Karpas-422 (cell line): ENCODE data around the gene MXRA7. TPM values are rescaled to one million over a fixed set of nuclear protein-coding genes. Genes with fewer than 3 reads are reported as not detected.
"Not testable (repeated sequence)": the region's sequence is repeated elsewhere in the genome, so short reads cannot be mapped to it uniquely, and the experiment has no call there.

Experiments used
- DNase-seq: peaks from one replicate; pipeline ENCODE4 v3.0.0-alpha.2; 2015
- H2AFZ ChIP-seq: fragments of 200-600 bp; sonication (generic); 2 replicates; pipeline ENCODE4 v1.6.1; 2014; ENCODE audit warnings: antibody characterized with exemption, low read length, mixed read lengths
- H3K27ac ChIP-seq: fragments of 200-600 bp; sonication (generic); 2 replicates; pipeline ENCODE4 v1.5.1; 2014; ENCODE audit warnings: mild to moderate bottlenecking, low read length, moderate library complexity
- H3K27me3 ChIP-seq: fragments of 200-600 bp; sonication (generic); 2 replicates; pipeline ENCODE4 v1.6.1; 2014; ENCODE audit warnings: low read length, mixed read lengths
- H3K36me3 ChIP-seq: fragments of 200-600 bp; sonication (generic); 2 replicates; pipeline ENCODE4 v1.6.1; 2014; ENCODE audit warnings: low read length, mixed read lengths; ENCODE audit not compliant: insufficient read depth
- H3K4me1 ChIP-seq: fragments of 200-600 bp; sonication (generic); 2 replicates; pipeline ENCODE4 v1.6.1; 2014; ENCODE audit warnings: mild to moderate bottlenecking, low read length, mixed read lengths
- H3K4me2 ChIP-seq: fragments of 200-600 bp; sonication (generic); 2 replicates; pipeline ENCODE4 v1.6.1; 2014; ENCODE audit warnings: low read length, low read depth, mild to moderate bottlenecking; ENCODE audit not compliant: poor library complexity, severe bottlenecking
- H3K4me3 ChIP-seq: fragments of 200-600 bp; sonication (generic); 2 replicates; pipeline ENCODE4 v1.5.1; 2014; ENCODE audit warnings: mild to moderate bottlenecking, antibody characterized with exemption, low read length, mixed read lengths
- H3K79me2 ChIP-seq: fragments of 200-600 bp; sonication (generic); 2 replicates; pipeline ENCODE4 v1.6.1; 2014; ENCODE audit warnings: mild to moderate bottlenecking, low read length, mixed read lengths
- H3K9ac ChIP-seq: fragments of 200-600 bp; sonication (generic); 2 replicates; pipeline ENCODE4 v1.6.0; 2014; ENCODE audit warnings: low read length
- H3K9me2 ChIP-seq: fragments of 200-600 bp; sonication (generic), shearing (Covaris generic); replicated peaks from 2 replicates; pipeline ENCODE4 v1.6.0; 2014; ENCODE audit warnings: mild to moderate bottlenecking, low read length, moderate library complexity; ENCODE audit not compliant: insufficient read depth
- H3K9me3 ChIP-seq: fragments of 300-700, 200-600 bp; sonication (generic); 2 replicates; pipeline ENCODE4 v1.6.1; 2014; ENCODE audit warnings: low read length, mixed read lengths
- H4K20me1 ChIP-seq: fragments of 200-600 bp; sonication (generic); 2 replicates; pipeline ENCODE4 v1.6.1; 2014; ENCODE audit warnings: mild to moderate bottlenecking, antibody characterized with exemption, low read length, low read depth; ENCODE audit not compliant: insufficient read depth
- total RNA-seq: library from RNA; depleted of rRNA; stranded (reverse); fragments of >200 nt; shearing (Covaris generic); gene quantifications from 2 replicates; pipeline ENCODE4 v1.2.3, GENCODE V29; 2014; ENCODE audit warnings: low replicate concordance

MXRA7 gene
- total RNA-seq, 1 experiment from 2014 or later, result 0.45 TPM

GRCh38 chr17:76716146-76716838, 5.5 kb upstream of the MXRA7 start:
- no peak overlapping the region for H3K27ac ChIP-seq
- H3K9me2 ChIP-seq, result no peaks in the 10 kb centered on the region
- no peak overlapping the region for H3K4me3 ChIP-seq
- peaks cover 5% of the 10 kb centered on the region; the same call in 1 of the 2 replicates for H4K20me1 ChIP-seq
- H3K79me2 ChIP-seq, result no peaks in the 10 kb centered on the region
- H3K9me3 ChIP-seq, result no peaks in the 10 kb centered on the region
- no peak overlapping the region for H3K4me2 ChIP-seq
- H2AFZ ChIP-seq, result no peak overlapping the region
- H3K36me3 ChIP-seq, result peaks cover 30% of the 10 kb centered on the region
- H3K27me3 ChIP-seq, result no peaks in the 10 kb centered on the region
- no peak for DNase-seq
- H3K9ac ChIP-seq, result no peak overlapping the region
- no peaks in the 10 kb centered on the region for H3K4me1 ChIP-seq

DNA sequence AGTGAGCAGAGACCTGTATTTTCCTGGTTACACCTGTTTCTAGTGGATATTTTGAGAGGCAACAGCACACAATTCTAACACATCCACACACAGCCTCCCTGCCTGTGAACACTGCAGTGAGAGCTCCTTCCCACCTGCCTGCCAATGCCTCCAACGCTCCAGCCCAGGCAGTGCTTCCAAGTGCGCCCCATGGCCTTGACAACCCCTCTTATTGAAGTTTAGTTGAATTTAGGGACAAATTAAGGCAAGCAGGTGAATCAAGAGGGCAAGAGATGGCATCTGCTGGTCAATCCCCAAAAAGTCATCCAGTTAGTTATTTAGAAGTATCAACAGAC, 4.7 kb upstream of the MXRA7 start:
- DNase-seq, result no peak
- peaks cover 5% of the 10 kb centered on the region; the same call in 1 of the 2 replicates for H4K20me1 ChIP-seq
- H3K4me2 ChIP-seq, result no peak overlapping the region
- H2AFZ ChIP-seq, result no peak overlapping the region
- no peak overlapping the region for H3K4me3 ChIP-seq
- H3K36me3 ChIP-seq, result peaks cover 23% of the 10 kb centered on the region
- no peaks in the 10 kb centered on the region for H3K4me1 ChIP-seq
- H3K27ac ChIP-seq, result no peak overlapping the region
- H3K27me3 ChIP-seq, result no peaks in the 10 kb centered on the region
- no peaks in the 10 kb centered on the region for H3K9me3 ChIP-seq
- H3K79me2 ChIP-seq, result no peaks in the 10 kb centered on the region
- no peaks in the 10 kb centered on the region for H3K9me2 ChIP-seq
- H3K9ac ChIP-seq, result no peak overlapping the region

GRCh38 chr17:76714822-76715495, 4.2 kb upstream of the MXRA7 start:
- H3K9ac ChIP-seq, result no peak overlapping the region
- peaks cover 5% of the 10 kb centered on the region; the same call in 1 of the 2 replicates for H4K20me1 ChIP-seq
- H3K4me3 ChIP-seq, result no peak overlapping the region
- peaks cover 3% of the 10 kb centered on the region; the same call in 1 of the 2 replicates for H3K4me1 ChIP-seq
- H3K27me3 ChIP-seq, result no peaks in the 10 kb centered on the region
- peaks cover 18% of the 10 kb centered on the region for H3K36me3 ChIP-seq
- no peaks in the 10 kb centered on the region for H3K9me3 ChIP-seq
- peak; percentile 89 for DNase-seq
- no peaks in the 10 kb centered on the region for H3K9me2 ChIP-seq
- no peak overlapping the region for H2AFZ ChIP-seq
- H3K4me2 ChIP-seq, result no peak overlapping the region
- H3K79me2 ChIP-seq, result no peaks in the 10 kb centered on the region
- H3K27ac ChIP-seq, result no peak overlapping the region

DNA sequence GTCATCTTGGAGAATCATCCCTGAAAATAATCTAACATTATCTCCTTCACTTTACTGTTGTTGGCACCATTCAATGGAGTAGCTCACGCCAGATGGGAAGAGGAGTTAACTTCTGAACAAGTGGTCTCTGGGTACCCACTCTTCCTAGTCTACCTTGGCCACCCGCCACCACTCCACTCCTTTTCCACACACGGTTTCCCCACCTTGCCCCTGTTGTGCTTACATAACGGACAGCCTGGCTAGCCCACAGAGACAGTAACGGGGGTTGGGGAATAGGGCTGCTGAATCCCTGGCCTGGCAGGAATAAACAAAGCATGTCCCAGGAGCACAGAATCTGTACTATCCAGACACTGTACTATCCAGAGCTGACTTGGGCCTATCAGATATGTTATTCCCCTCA, 3.6 kb upstream of the MXRA7 start:
- Histone ChIP-seq H3K4me3 (no peak overlapping the region), H3K36me3 (peaks cover 16% of the 10 kb centered on the region), H3K9me3 (no peaks in the 10 kb centered on the region), H3K27ac (no peak overlapping the region), H3K4me1 (peaks cover 3% of the 10 kb centered on the region; the same call in 1 of the 2 replicates), H2AFZ (no peak overlapping the region), H3K9me2 (no peaks in the 10 kb centered on the region), H3K27me3 (no peaks in the 10 kb centered on the region), H3K79me2 (no peaks in the 10 kb centered on the region), H3K9ac (no peak overlapping the region), H4K20me1 (peaks cover 5% of the 10 kb centered on the region; the same call in 1 of the 2 replicates), H3K4me2 (no peak overlapping the region)
- DNase-seq, result no peak

- H4K20me1 ChIP-seq, result peaks cover 5% of the 10 kb centered on the region; the same call in 1 of the 2 replicates
- H3K36me3 ChIP-seq, result peaks cover 14% of the 10 kb centered on the region
- H2AFZ ChIP-seq, result no peak overlapping the region
Measured at GRCh38 chr17:76713765-76714164, 3.0 kb upstream of the MXRA7 start.

GRCh38 chr17:76712321-76712720, 1.6 kb upstream of the MXRA7 start:
- H2AFZ ChIP-seq, H4K20me1 ChIP-seq, H3K4me3 ChIP-seq, H3K27me3 ChIP-seq, H3K36me3 ChIP-seq, H3K9me2 ChIP-seq, H3K9ac ChIP-seq, DNase-seq, H3K79me2 ChIP-seq, H3K4me1 ChIP-seq, H3K9me3 ChIP-seq, H3K4me2 ChIP-seq, H3K27ac ChIP-seq: not testable (repeated sequence)

More at GRCh38 chr17:76713765-76714164, 3.0 kb upstream of the MXRA7 start:
- H3K27ac ChIP-seq, result no peak overlapping the region
- H3K9ac ChIP-seq, result no peak overlapping the region
- H3K4me3 ChIP-seq, result no peak overlapping the region
- H3K9me2 ChIP-seq, result no peaks in the 10 kb centered on the region
- no peaks in the 10 kb centered on the region for H3K27me3 ChIP-seq
- H3K9me3 ChIP-seq, result no peaks in the 10 kb centered on the region
- peaks cover 3% of the 10 kb centered on the region; the same call in 1 of the 2 replicates for H3K4me1 ChIP-seq
- no peak for DNase-seq
- no peak overlapping the region for H3K4me2 ChIP-seq
- no peaks in the 10 kb centered on the region for H3K79me2 ChIP-seq

- H3K4me3 ChIP-seq, H3K4me2 ChIP-seq, H3K9me3 ChIP-seq, H3K79me2 ChIP-seq, H3K36me3 ChIP-seq, H3K9ac ChIP-seq, H2AFZ ChIP-seq, DNase-seq, H4K20me1 ChIP-seq, H3K4me1 ChIP-seq, H3K27me3 ChIP-seq, H3K9me2 ChIP-seq, H3K27ac ChIP-seq: not testable (repeated sequence)
Measured at GRCh38 chr17:76709951-76710862, 558 bp downstream of the MXRA7 start.
